GM18517 (cell line): ENCODE data around the gene IL3.

Experiments
- ATAC-seq: cut with Tn5 transposase; IDR thresholded peaks from one replicate; pipeline ENCODE4 v1.9.1; 2021; ENCODE audit warnings: mild to moderate bottlenecking, moderate library complexity; ENCODE audit not compliant: unreplicated experiment

The IL3 gene

DNA sequence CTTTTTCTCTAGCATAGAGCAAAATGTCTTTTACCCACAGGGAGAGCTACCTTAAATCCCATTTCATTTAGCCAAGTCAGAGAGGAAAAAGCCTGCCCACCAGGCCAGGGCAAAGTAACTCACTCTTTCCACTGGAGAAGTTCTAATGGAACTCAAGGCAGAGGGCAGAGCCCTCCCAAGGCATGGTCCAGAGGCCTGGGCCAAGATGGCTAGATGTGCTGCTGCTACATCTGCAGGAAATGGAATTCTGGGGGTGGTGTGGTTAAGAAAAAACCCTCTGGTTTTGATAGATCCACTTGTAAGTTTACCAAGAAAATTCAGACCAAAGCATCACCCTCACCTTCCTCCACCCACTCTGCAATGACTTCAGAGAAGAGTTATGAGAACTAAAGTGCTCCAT is 50.5 kb downstream of the IL3 start:
- no peak for ATAC-seq

DNA sequence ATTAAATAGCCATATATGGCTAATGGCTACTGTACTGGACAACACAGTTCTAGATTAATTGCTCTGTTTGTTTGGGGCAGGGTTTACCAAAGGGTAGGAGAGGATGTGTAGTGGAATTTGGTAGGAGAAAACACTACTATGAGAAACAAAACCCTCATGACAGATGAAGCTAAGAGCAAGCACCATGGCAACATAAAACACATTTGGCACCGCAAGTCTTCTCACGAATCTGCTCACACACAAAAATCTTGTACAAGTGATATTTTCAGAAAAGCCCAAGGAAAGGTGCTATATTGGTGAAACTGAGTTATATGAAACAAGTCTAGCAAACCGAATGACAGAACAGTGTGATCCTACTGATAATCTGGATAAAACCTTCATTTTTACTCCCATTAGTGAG is 51.7 kb downstream of the IL3 start:
- no peak for ATAC-seq
